ENCODE results near the gene SRM. TPM values are rescaled to one million over a fixed set of nuclear protein-coding genes. Genes with fewer than 3 reads are reported as not detected.

SRM gene
- total RNA-seq, 1 donor from 2014 or later, result 15.7 TPM

DNA sequence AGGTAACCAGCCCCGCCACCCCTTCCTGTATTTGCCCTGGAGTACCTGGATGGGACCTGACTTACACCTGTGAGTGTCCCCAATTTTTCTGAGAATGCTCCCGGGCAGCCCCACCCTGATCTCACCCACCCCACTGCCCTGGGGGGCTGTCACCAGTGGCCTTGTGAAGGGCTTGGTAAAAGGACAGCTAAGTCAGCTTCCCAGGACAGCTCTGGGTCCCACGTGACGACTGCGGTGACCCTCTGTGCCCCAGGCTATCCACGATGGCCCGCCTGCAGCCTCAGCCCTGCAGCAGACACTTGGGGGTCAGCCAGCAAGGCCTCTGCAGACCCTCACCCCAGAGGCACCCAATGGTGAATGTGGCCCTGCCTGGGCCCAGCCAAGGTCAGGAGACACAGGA is 5.6 kb downstream of the SRM start:
- peaks cover 24% of the 10 kb centered on the region for H3K4me1 Mint-ChIP-seq
- no peaks in the 10 kb centered on the region for H3K9me3 Mint-ChIP-seq
- Histone ChIP-seq H3K27me3 (no peaks in the 10 kb centered on the region), H3K9ac (no peak overlapping the region), H3K27ac (no peak overlapping the region), H3F3A (ENCODE audit: low read depth) (peaks cover 14% of the 10 kb centered on the region), H2AFZ (replicated peaks) (no peak overlapping the region), H3K4me1 (peaks cover 22% of the 10 kb centered on the region), H3K36me3 (no peaks in the 10 kb centered on the region), H3K9me3 (ENCODE audit: low read depth) (no peaks in the 10 kb centered on the region), H3K79me2 (ENCODE audit: low read depth) (peaks cover 16% of the 10 kb centered on the region), H3K4me3 (no peak overlapping the region), H4K20me1 (ENCODE audit: low read depth) (peaks cover 41% of the 10 kb centered on the region), H3K4me2 (no peak overlapping the region)
- H3K27ac Mint-ChIP-seq, result no peak overlapping the region
- H3K4me3 Mint-ChIP-seq, result no peak overlapping the region
- TF ChIP-seq EZH2 (IDR thresholded peaks at IDR 0.05) (no peak), EZH2phosphoT487 (IDR thresholded peaks at IDR 0.05) (no peak)
- TF ChIP-seq, protein P1, sequence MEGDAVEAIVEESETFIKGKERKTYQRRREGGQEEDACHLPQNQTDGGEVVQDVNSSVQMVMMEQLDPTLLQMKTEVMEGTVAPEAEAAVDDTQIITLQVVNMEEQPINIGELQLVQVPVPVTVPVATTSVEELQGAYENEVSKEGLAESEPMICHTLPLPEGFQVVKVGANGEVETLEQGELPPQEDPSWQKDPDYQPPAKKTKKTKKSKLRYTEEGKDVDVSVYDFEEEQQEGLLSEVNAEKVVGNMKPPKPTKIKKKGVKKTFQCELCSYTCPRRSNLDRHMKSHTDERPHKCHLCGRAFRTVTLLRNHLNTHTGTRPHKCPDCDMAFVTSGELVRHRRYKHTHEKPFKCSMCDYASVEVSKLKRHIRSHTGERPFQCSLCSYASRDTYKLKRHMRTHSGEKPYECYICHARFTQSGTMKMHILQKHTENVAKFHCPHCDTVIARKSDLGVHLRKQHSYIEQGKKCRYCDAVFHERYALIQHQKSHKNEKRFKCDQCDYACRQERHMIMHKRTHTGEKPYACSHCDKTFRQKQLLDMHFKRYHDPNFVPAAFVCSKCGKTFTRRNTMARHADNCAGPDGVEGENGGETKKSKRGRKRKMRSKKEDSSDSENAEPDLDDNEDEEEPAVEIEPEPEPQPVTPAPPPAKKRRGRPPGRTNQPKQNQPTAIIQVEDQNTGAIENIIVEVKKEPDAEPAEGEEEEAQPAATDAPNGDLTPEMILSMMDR (IDR thresholded peaks at IDR 0.05), result no peak
- DNase-seq (ENCODE audit: low spot score), result no peak
- no peaks in the 10 kb centered on the region for H3K27me3 Mint-ChIP-seq (ENCODE audit: insufficient read depth, low read depth)
- H3K36me3 Mint-ChIP-seq, result peaks cover 3% of the 10 kb centered on the region

DNA sequence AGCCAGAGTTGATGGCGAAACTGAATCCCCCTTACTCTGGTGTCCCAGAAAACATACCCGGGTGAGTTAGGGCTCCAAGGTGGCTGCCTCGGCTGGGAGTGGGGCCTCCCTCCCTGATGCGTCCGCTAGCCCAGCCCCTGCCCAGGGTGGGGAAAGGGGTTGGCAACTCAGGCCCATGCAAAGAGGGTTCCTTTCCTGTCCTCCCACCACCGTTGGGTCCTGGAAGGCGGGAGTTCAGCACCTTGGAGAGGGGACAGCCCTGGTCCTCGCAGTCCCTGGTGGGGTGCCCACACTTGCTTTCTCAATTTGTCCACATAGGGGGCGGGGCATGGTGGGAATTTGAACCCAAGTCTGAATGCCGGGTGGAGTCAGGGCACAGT is 6.1 kb downstream of the SRM start:
- no peaks in the 10 kb centered on the region for H3K9me3 ChIP-seq (ENCODE audit: low read depth)
- H3K27me3 ChIP-seq, result no peaks in the 10 kb centered on the region
- TF ChIP-seq EZH2 (IDR thresholded peaks at IDR 0.05) (no peak), EZH2phosphoT487 (IDR thresholded peaks at IDR 0.05) (no peak)
- TF ChIP-seq, protein P1 (IDR thresholded peaks at IDR 0.05), result no peak
- H2AFZ ChIP-seq (replicated peaks), result no peak overlapping the region
- Mint-ChIP-seq H3K4me1 (peaks cover 20% of the 10 kb centered on the region), H3K9me3 (no peaks in the 10 kb centered on the region), H3K4me3 (no peak overlapping the region), H3K27ac (no peak overlapping the region), H3K36me3 (peaks cover 3% of the 10 kb centered on the region), H3K27me3 (ENCODE audit: insufficient read depth, low read depth) (no peaks in the 10 kb centered on the region)
- peaks cover 36% of the 10 kb centered on the region for H4K20me1 ChIP-seq (ENCODE audit: low read depth)
- no peak overlapping the region for H3K4me3 ChIP-seq
- no peaks in the 10 kb centered on the region for H3K36me3 ChIP-seq
- H3K79me2 ChIP-seq (ENCODE audit: low read depth), result peaks cover 11% of the 10 kb centered on the region
- H3F3A ChIP-seq (ENCODE audit: low read depth), result peaks cover 14% of the 10 kb centered on the region
- H3K27ac ChIP-seq, result no peak overlapping the region
- no peak overlapping the region for H3K9ac ChIP-seq
- no peak overlapping the region for H3K4me2 ChIP-seq
- H3K4me1 ChIP-seq, result peaks cover 17% of the 10 kb centered on the region
- DNase-seq (ENCODE audit: low spot score), result peak; percentile 79

DNA sequence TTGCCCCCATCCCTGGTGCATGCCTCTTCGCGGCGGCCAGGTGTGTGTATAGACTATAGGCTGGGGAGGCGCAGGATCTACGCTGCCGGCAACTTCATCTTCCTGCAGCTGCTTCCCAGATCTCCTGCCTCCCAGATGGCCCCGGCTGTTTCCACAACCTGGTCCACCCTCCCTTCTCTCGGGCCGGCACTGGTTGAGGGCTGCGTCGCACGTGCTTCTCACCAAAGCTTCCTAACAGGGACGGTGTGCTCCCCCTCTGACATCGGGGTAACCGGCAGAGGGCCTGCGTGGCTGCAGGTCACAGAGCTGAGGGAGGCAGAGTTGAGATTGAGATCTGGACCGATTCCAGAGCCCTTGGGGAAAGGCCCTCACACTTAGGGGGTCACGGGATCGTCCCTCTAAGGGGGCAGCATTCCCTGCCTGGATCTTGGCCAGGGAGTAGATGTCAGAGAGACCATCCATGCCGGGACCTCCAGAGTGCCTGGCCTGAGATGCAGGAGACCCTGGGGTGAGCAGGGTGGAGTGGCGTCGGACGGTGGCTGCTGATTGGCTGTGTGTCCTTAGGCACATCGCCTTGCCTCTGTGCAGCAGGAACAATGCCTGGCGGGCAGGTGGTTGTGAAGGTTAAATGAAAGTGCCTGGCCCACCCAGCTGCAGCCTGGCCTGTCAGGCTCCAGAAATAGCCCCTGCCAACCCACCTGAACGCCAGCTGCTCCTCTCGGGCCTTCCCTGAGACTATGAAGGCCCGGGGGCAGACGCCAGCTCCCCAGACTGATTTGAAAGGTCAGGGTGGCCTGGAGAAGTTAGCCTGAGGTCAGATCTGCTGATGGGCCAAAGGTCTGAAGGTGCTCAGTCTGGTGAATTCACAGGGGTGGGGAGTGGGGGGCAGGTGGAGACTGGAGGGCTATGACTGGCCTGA is 6.7 kb downstream of the SRM start:
- Histone ChIP-seq H2AFZ (replicated peaks) (no peak overlapping the region), H3K4me1 (peaks cover 16% of the 10 kb centered on the region), H4K20me1 (ENCODE audit: low read depth) (peaks cover 30% of the 10 kb centered on the region), H3K27me3 (no peaks in the 10 kb centered on the region), H3K27ac (no peak overlapping the region), H3K4me3 (no peak overlapping the region), H3K79me2 (ENCODE audit: low read depth) (peaks cover 6% of the 10 kb centered on the region), H3K9me3 (ENCODE audit: low read depth) (no peaks in the 10 kb centered on the region), H3K36me3 (no peaks in the 10 kb centered on the region), H3K4me2 (no peak overlapping the region), H3F3A (ENCODE audit: low read depth) (peaks cover 14% of the 10 kb centered on the region), H3K9ac (no peak overlapping the region)
- Mint-ChIP-seq H3K4me1 (peaks cover 18% of the 10 kb centered on the region), H3K9me3 (no peaks in the 10 kb centered on the region), H3K36me3 (peaks cover 3% of the 10 kb centered on the region), H3K27me3 (ENCODE audit: insufficient read depth, low read depth) (no peaks in the 10 kb centered on the region), H3K4me3 (no peak overlapping the region), H3K27ac (no peak overlapping the region)
- TF ChIP-seq, protein P1 (IDR thresholded peaks at IDR 0.05), result no peak
- no peak for DNase-seq (ENCODE audit: low spot score)

All from neural progenitor cell (in vitro differentiated cells).